GM12864 (cell line): ENCODE measurements around the gene JUN.

ENCODE experiments used
- DNase-seq: peaks from one replicate; pipeline ENCODE4 v3.0.0-alpha.2; 2011; ENCODE audit warnings: low read depth
- H3K4me3 ChIP-seq: 2 replicates; pipeline ENCODE4 v1.5.1; 2011; ENCODE audit warnings: mild to moderate bottlenecking, low read depth, low read length, control low read depth
- CTCF ChIP-seq: IDR thresholded peaks from 2 replicates; pipeline ENCODE4 v1.5.1; 2011; ENCODE audit warnings: low read depth, mild to moderate bottlenecking, moderate library complexity, low read length, control low read depth, inconsistent platforms; ENCODE audit errors: missing control alignments

Gene JUN

GRCh38 chr1:58779801-58780382 is 4.0 kb downstream of the JUN start:
- no peak for TF ChIP-seq CTCF
- no peak for DNase-seq
- H3K4me3 ChIP-seq, result no peak overlapping the region

GRCh38 chr1:58779059-58779754 is 4.6 kb downstream of the JUN start:
- TF ChIP-seq CTCF, result no peak
- no peak overlapping the region for H3K4me3 ChIP-seq
- no peak for DNase-seq

- no peak for DNase-seq
- TF ChIP-seq CTCF, result no peak
- H3K4me3 ChIP-seq, result no peak overlapping the region
Measured at GRCh38 chr1:58778385-58779000, 5.4 kb downstream of the JUN start.

GRCh38 chr1:58774027-58774426 is 9.8 kb downstream of the JUN start:
- DNase-seq, result no peak
- no peak overlapping the region for H3K4me3 ChIP-seq
- TF ChIP-seq CTCF, result no peak

- no peak for TF ChIP-seq CTCF
- no peak overlapping the region for H3K4me3 ChIP-seq
- no peak for DNase-seq
Measured at GRCh38 chr1:58773406-58773840, 10.4 kb downstream of the JUN start.

GRCh38 chr1:58769809-58770320 is 14.0 kb downstream of the JUN start:
- TF ChIP-seq CTCF, result no peak
- no peak for DNase-seq
- no peak overlapping the region for H3K4me3 ChIP-seq
